HG03135 (cell line): ENCODE results near the gene COPB2.
"Not testable (repeated sequence)": the region's sequence is repeated elsewhere in the genome, so short reads cannot be mapped to it uniquely, and the experiment has no call there.

Experiments
- ATAC-seq: cut with Tn5 transposase; IDR thresholded peaks from one replicate; pipeline ENCODE4 v1.9.1; 2021; ENCODE audit warnings: mild to moderate bottlenecking, moderate library complexity; ENCODE audit not compliant: unreplicated experiment

The COPB2 gene

GRCh38 chr3:139389552-139390368 lies at the start of gene COPB2:
COPB2 (minus strand) TSS chr3:139389647; CDS start chr3:139389550, 97 bp downstream.
- ATAC-seq = peak; percentile 97

GRCh38 chr3:139434764-139435307 lies 45.4 kb upstream of the COPB2 start:
- no peak for ATAC-seq

GRCh38 chr3:139434228-139434627 lies 44.8 kb upstream of the COPB2 start:
- no peak for ATAC-seq

- no peak for ATAC-seq
Observed at GRCh38 chr3:139433089-139433488, 43.6 kb upstream of the COPB2 start.

- no peak for ATAC-seq
Observed at GRCh38 chr3:139430493-139430892, 41.0 kb upstream of the COPB2 start.

GRCh38 chr3:139427283-139428060 lies 38.0 kb upstream of the COPB2 start:
- ATAC-seq = peak; percentile 84

- ATAC-seq = no peak
Observed at GRCh38 chr3:139425745-139426400, 36.4 kb upstream of the COPB2 start.

GRCh38 chr3:139423232-139423631 lies 33.8 kb upstream of the COPB2 start:
- ATAC-seq = no peak

GRCh38 chr3:139421460-139421859 lies 32.0 kb upstream of the COPB2 start:
- ATAC-seq = no peak

- ATAC-seq = no peak
Observed at GRCh38 chr3:139421040-139421439, 31.6 kb upstream of the COPB2 start.

GRCh38 chr3:139418144-139418543 lies 28.7 kb upstream of the COPB2 start:
- no peak for ATAC-seq

GRCh38 chr3:139416275-139416674 lies 26.8 kb upstream of the COPB2 start:
- no peak for ATAC-seq

- ATAC-seq = no peak
Observed at GRCh38 chr3:139414608-139415224, 25.3 kb upstream of the COPB2 start.

- ATAC-seq = not testable (repeated sequence)
Observed at GRCh38 chr3:139412891-139413290, 23.4 kb upstream of the COPB2 start.

GRCh38 chr3:139401155-139401554 lies 11.7 kb upstream of the COPB2 start:
- not testable (repeated sequence) for ATAC-seq

GRCh38 chr3:139396707-139397106 lies 7.3 kb upstream of the COPB2 start:
- no peak for ATAC-seq

- ATAC-seq = no peak
Observed at GRCh38 chr3:139394116-139394515, 4.7 kb upstream of the COPB2 start.

GRCh38 chr3:139388821-139389551 lies 461 bp downstream of the COPB2 start:
- ATAC-seq = peak; percentile 19

GRCh38 chr3:139388077-139388476 lies 1.4 kb downstream of the COPB2 start:
- no peak for ATAC-seq

- not testable (repeated sequence) for ATAC-seq
Observed at GRCh38 chr3:139382291-139382690, 7.2 kb downstream of the COPB2 start.
